GM19372 (cell line): ENCODE results near the gene MAP2K5.

Experiments used
- ATAC-seq: cut with Tn5 transposase; IDR thresholded peaks from one replicate; pipeline ENCODE4 v1.9.1; 2021; ENCODE audit warnings: mild to moderate bottlenecking, low read depth, moderate library complexity; ENCODE audit not compliant: unreplicated experiment

The MAP2K5 gene

DNA sequence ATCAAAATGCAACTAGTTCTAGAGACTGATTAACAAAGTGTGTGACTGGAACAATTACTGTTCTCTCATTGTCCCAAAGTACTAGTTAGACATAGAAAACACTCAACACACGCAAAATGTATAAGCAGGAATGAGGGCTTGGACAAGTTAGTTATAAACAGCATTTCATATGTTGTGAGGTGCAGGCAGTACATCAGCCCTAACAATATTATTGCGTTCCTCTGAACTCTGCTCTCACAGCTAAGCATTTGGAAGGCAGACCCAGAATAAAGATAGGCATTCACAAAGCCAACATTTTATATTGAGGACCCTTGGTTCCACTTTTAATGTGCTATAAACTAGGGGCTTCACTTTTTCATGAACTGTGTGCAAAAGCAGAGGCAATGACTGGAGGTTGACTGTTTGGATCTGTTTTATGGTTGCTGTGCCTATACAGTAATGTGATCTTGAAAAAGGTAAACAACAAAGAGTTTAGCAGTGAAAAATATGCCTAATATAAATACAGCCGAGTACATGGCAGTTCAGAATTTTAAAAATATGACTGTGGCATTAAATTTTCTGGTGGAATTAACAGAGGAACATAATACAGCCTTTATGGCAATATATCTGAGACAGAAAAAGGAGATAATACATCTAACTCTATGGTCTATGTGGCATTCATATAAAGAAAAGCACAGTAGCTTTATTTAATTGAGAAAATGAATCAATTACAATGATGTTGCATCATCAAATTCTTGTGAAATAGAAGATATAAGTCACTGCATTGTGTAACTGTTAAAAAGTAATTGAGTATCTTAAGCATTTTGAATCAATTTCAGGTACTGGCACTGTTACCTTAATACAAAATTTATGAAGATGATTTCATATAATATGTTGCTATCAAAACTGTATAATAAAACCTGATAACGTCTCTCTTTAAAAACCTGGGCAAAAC is 202.8 kb downstream of the MAP2K5 start:
- ATAC-seq: no peak

DNA sequence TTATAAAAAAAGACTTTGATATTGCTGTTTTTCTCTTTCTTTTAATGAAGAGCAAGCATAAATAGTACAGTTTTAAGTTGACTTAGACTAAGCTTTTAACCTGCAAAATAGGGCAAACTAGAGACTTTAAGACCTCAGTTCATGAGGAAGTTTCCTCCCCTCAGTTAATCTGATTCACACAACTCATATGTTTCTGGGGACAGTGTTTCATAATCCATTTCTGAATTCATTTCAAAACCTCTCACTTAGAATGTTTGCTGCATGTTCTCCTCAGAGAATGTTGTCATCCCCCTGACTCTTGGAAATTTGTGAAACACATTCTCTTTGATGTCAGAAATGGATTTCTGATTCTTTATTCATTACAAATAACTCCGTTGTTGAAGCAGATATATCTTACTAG is 203.5 kb downstream of the MAP2K5 start:
- no peak for ATAC-seq

DNA sequence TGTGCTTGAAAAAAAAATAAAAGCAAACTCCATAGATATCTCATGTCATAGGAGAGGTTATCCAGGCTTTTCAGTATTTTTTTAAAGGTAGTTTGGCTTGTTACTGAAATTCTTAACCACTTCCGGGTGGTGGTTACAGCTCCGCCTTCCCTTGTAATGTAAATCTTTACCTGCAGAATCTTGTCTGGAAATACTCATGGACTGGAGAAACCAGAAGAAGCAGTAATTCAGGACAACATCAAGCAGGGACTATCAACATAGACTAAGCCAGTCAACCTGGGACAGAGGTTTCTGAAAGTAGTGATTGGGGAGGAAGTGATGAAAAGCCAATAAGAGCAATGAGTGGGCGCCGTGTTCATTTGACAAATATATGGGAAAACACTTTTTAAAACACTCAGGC is 203.9 kb downstream of the MAP2K5 start:
- no peak for ATAC-seq

DNA sequence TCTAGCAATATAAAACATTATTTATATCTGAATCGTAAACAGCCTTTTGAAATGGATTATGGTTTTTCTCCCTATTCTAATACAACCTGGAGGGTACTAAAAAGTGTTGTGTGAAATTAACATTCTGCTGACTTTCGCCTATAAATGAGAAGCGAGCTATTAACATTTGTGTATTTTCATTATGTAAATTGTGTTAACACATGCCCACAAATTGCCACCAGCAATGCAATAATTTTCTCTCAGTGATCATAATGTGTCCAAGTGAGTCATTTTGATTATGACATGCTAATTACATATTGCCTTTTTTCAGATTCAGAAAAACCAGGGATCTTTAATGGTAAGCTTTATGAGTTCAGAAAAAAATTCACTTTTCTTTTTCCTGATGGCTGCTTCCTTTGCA is 205.4 kb downstream of the MAP2K5 start:
- ATAC-seq: no peak

DNA sequence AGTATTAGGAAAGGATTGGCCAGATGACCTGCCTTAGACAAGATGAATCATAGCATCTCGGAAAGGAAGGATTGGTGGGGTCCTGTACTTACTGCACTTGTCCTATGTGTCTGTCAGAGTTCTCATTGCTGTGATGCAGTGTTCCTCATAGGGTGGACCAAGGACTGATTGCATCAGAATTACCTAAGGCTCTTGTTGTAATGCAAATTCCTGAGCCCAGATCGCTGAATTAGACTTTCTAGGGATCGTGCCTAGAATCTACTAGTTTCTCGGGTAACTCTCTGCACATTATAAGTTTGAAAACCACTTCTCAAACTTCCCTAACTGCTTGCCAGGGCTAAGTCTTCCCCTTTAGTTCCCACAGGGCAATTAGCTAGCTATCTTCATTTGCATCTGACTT is 207.9 kb downstream of the MAP2K5 start:
- ATAC-seq: no peak

DNA sequence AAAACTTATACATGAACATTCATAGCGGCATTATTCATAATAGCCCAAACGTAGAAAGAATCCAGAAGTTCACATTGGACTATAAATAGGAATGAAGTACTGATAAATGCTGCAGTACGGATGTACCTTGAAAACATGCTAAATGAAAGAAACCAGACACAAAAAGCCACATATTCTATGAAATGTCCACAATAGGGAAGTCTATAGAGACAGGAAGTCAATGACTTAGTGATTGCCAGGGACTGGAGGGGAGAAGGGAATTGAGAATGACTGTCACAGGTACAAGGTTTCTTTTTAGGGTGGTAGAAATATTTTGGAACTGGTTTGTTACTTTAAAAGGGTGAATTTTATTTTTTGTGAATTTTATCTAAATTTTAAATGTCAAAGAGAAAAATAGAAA is 211.4 kb downstream of the MAP2K5 start:
- no peak for ATAC-seq

DNA sequence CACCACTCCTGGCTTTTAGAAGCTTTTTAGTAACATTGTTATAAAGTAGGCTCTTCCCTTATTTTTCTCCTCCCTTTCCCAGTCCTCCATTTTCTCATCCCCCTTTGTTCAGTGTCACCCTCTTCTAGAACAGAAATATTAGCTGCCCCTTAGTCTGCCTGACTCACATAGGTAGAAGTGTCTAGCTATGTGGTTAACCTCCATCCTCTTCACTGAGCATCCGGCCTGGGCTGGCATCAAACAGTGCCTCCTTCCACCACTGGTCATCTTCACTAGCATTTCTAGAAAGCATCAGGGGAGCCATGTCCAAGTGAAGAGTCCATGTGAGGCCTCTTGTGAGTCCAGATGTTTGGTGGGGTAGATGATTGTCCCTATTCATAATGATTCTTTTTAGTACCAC is 212.8 kb downstream of the MAP2K5 start:
- ATAC-seq: no peak

DNA sequence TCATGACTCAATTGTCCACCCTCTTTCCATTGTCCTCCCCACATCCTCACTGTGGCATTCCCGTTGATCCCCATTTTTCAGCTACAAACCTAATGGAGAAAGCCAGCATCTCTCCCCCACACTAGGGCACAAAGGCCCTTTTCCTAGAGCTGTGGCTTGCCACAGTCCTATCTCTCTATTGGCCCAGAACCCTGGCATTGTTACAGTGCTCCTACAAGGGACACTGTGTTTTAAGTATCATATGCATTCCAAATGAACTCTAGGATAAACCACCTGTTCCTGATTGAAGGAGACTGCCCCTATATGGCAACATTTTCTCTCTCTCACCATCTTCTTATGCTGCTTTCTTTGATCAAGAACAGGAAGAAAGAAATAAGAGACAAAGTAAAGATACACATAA is 213.4 kb downstream of the MAP2K5 start:
- no peak for ATAC-seq

DNA sequence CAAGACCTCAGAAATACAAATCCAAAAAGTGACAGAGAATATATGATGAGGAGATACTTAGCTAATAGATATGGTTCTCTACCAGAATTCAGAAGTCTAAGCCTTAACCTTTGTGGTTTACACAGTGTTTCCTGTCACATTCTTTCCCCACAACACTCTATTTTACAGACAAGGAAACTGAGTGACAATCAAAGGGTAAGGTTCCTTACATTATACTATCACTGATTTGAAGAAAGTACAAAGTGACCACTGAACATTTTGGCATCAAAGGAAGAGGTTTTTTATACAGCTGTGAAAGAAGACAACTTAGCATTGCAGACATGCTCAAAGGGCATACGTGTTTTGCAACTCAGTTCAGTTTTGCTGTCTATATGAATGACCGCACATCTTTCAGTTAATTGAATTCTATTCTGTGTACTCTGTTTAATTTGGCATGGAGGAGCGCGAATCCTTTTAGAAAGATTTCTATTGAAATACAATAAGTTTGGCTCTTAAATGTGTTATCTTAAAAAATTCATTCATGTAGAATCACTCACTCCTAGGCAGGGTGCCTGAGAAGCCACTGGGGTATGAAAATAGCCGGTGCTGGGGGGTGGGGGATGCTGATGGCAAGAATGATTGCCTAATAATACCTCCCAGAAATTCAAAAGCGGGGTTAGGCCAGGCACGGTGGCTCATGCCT is 216.3 kb downstream of the MAP2K5 start:
- no peak for ATAC-seq

DNA sequence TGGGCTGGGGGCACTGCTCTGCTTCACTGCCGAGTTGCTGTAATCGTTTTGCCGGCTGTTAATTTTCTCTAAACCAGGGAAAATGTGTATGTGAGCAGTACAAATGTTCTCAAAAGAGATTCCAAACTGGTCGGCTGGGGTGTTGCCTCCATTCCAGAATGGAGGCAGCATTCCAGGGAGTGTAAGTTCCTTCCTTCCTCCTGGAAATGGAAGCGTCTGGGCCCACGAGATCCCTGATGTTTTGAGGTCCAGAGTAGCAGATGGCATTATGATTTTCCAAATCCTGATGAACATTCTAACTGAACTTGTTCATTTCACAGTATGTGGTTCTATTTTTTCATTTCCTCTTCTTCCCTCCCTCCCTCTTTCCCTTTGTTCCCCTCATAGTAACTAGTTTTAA is 218.4 kb downstream of the MAP2K5 start:
- no peak for ATAC-seq

DNA sequence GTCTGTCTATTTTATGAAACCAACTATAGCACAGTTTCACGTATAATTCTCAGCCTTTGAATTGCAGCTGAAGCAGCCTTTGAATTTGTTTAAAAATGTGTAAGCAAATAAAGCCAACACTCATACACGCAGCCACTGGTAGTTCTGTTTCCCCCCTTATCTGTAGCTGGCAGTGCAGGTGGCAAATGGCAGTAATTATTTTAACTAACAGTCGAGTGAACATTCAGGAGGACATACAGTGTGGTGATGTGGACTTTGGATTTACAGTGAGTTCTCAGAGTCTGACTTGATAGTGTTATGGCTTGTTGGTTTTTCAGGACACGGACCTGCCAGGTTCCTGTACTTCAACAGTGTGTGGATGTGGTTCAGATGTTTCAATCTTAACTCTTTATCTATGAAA is 218.8 kb downstream of the MAP2K5 start:
- ATAC-seq: no peak

DNA sequence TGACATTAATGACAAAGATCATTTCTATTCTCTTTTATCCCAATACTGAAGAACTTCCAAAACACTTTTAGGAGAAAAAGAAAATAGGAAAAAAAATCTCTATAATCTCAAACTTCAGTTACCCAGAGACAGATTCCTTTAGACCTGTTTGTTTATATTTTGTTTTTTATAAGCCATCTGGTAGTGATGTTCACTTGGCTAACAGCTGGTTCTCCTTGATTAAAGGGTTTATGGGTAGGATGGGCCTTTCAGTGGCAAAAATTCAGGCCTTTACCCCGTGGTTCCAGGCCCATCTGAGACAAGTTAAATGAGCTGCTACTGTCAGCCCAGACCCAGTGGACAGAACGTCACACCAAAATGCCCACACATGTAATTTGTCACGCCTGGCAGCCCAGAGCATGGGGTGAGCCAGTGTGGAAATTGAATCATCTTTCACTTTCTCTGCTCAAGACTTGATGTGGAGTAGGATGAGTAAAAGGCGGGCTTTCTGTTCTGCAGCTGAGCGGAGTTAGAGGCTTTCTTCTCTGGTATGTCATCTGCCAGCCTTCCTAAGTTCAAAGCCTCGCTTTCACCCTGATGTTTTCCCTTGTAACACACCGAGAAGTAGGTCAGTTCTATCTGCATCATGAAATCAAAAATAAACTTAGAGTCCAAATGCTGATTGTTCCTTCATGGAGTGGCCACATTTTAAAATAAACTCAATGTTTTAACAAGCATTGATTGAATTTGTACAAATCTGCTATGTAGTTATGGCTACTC is 220.3 kb downstream of the MAP2K5 start:
- ATAC-seq: no peak

DNA sequence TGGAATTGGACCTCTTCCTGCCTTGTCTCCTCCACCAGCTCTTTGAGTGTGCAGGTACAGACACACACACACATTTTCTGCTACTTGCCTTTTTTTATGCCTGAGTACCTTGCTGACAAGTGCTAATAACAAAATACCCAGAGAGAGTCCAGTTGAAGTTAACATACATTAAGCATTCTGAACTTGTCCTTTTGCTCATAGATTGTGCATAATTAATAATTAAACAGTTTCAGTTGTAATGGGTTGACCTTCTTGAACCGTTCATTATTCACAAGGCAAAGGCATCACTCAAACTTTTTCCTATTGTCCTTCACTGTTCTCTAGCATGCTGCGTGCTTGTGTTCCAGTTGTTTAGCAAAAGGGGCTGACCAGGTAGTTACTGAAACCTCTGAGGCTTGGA is 223.2 kb downstream of the MAP2K5 start:
- no peak for ATAC-seq

DNA sequence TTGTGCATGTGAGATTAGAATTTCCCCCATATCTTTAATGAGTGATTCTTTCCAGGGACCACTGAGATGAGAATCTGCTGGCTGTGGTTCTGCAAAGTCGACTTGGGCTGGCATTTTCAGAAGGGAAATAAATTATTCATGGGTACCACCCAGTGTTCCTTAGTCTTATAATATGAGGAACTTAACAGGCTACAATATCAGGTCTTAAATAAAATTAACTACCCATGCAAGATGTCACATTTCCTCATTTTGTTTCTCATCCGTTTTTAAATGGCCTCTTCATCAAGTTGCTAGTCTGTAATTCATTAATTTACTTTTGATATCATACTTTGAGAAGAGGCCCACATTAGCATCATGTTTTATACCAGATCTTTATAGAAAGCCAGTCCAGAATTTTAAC is 224.5 kb downstream of the MAP2K5 start:
- ATAC-seq: no peak

DNA sequence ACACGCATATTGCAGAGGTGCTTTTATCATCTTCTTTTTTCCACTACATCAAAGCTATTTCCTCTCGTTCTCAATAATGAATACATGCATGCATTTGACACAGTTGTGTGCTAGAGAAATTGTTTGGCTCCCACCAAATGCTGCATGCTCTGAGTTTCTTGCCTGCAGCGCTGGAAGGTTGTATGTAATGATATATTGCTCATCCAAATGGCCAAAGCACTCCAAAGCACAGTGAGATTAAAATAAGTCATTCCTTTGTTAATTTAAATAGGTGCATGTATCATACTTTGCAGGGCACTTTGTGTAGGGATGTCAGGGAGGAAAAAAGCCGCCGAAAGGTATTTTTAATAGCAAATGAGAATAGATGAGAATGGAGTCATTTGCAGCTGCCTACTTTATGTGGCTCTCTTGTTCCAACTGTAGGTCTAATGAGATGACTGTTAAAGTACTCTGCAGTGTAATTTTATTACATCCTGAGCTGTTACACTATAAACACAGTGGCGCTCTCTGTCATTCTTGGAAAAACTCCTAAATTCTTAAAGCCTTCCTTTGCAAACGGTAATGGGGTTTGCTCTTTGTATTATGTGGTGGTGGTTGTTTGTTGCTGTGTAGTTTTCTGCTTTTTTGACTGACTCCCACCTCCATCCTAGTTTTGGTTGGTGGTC is 225.9 kb downstream of the MAP2K5 start:
- ATAC-seq: no peak

DNA sequence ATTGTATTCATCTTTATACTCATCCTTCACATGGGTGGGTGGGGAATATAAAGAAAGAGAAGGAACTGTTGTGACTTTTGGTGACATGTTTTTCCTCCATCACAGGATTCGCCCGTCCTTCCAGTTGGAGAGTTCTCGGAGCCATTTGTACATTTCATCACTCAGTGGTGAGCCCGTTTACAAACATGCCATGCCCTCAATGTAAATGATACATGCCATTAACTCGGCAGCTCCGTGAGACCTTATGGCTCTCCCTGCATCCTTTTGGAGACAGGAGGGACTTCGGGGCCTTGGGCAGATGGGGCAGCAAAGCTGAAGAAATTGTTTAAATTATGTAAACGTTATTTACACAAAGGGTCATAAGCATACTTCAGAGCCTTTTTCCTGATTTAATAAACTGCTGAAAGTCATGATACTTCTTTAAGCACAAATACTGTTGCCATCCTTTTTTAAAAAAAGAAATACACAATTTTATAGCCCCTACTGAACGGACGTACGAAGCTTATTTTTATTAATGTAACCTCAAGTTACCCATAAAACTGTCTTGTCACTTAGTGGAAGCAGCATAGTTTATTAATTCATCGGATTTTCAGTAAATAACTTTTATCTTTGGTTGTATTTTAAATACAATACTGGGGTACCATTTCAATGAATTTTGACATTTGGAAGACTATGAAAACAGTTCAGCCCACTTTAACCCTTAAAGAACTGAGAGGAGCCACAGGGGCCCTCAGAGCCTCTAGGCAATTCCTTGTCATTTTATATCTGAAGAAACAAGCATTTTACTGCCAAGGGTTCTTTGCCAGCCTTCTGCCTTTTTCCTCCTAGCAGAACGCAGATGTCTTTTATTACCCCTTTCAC is 227.2 kb downstream of the MAP2K5 start:
- no peak for ATAC-seq

DNA sequence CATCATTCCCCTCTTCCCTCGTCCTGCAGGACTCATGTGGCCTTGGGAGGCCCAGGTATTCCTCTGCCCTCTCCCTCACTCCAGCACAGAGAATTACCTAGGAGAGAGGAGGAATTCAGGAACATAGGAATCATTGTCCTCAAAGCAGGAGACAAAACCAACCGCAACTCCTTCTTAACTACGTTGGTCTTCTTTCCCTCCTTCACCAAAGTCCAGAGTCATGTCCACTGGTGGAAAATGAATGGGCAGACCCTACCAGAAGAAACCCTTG is 227.8 kb downstream of the MAP2K5 start:
- no peak for ATAC-seq

DNA sequence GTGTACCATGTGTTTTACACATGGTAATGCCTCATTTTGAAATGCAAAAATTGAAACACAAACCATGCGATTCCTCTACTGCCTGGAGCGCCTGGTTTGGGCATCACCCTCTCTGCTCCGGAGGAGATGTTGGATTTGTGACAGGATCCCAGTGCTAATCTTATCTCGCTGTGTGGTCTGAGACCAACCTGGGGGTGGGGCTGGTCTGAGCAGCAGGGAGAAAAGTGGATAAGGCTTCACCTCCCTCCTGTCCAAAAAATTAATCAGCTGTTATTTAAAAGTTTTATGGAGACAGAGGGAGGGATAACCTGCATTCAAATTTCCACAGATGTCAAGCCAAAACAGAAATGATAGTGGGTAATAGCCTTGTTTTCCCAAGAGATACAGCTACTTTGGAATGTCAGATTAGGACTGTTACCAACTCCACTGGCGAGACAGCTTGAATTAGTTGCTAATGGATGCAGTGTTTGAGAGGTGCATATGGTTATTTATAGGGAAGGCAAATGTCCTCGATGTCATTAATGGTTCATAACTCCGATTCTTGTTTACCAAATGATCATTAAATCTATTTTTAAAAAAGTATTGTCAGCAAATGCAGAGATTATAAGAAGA is 228.8 kb downstream of the MAP2K5 start:
- no peak for ATAC-seq

DNA sequence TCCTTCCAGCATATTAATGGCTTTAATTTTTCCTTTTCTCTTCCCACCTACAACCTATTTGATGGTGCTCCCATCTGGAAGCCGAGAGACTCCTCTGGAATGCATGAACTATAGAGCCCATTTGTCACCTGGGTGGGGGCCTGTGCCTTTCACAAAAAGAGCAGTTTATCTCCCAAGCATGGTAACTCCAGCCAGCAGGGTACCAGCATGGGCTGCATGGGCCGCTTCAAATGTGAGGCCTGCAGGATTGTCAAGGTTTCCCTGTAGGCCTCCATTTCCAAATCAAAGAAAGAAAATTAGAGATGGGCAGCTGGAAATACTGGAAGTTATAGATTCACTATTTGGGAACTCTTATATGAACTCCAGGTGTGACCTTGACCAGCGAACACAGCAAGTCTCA is 232.1 kb downstream of the MAP2K5 start:
- ATAC-seq: no peak

DNA sequence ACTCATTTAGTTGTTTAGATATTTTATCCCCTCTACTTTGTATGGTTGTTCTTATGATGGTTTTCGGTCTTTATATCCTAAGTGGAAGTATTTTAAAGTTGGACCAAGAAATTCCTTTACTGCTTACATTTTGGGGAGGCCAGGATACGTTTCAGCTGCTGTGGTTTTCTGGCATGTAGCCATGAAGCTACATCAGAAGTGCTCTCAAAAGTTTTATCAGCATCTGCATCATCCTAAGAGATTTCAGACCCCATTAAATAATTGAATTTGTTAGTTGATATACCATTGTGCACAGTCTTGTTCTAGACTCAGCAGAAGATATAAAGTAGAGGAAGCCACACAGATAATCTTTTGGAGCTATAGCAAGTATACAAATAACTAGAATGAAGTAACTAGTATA is 232.7 kb downstream of the MAP2K5 start:
- ATAC-seq: no peak
